Activated naive CD8-positive, alpha-beta T cell treated with anti-CD3 and anti-CD28 coated beads, Interleukin-2, amount 50 U/mL, for 24 hours (primary cell): Measurements from ENCODE around the gene SRPK2.
A peak's percentile ranks its signal among the peaks of the same experiment; 100 is the strongest.

Experiments used
- ATAC-seq: fragments of 150-1000 bp; cut with Tn5 transposase; one replicate; pipeline ENCODE4 v1.10.0; 2021
- DNase-seq: peaks from one replicate; pipeline ENCODE4 v3.0.0; 2021
- H3K27ac Mint-ChIP-seq: one replicate; pipeline ENCODE4 v1.8.0; 2021; ENCODE audit warnings: mild to moderate bottlenecking, mixed read lengths
- H3K27me3 Mint-ChIP-seq: one replicate; pipeline ENCODE4 v1.8.0; 2021; ENCODE audit warnings: mixed read lengths
- H3K36me3 Mint-ChIP-seq: one replicate; pipeline ENCODE4 v1.8.0; 2021; ENCODE audit warnings: low read depth, mixed read lengths
- H3K4me1 Mint-ChIP-seq: one replicate; pipeline ENCODE4 v1.8.0; 2021; ENCODE audit warnings: mixed read lengths
- H3K4me3 Mint-ChIP-seq: one replicate; pipeline ENCODE4 v1.8.0; 2021; ENCODE audit warnings: mild to moderate bottlenecking, moderate library complexity, mixed read lengths
- H3K9me3 Mint-ChIP-seq: one replicate; pipeline ENCODE4 v1.8.0; 2021; ENCODE audit warnings: mixed read lengths

SRPK2 gene

GRCh38 chr7:105087981-105088380, 300.7 kb downstream of the SRPK2 start:
- peaks cover 23% of the 10 kb centered on the region for H3K4me1 Mint-ChIP-seq
- no peak overlapping the region for H3K4me3 Mint-ChIP-seq
- peak overlapping the region; percentile 14 for H3K27ac Mint-ChIP-seq
- ATAC-seq (no peak), DNase-seq (no peak)
- no peaks in the 10 kb centered on the region for H3K9me3 Mint-ChIP-seq
- H3K27me3 Mint-ChIP-seq: no peaks in the 10 kb centered on the region
- H3K36me3 Mint-ChIP-seq: peaks cover 57% of the 10 kb centered on the region

DNA sequence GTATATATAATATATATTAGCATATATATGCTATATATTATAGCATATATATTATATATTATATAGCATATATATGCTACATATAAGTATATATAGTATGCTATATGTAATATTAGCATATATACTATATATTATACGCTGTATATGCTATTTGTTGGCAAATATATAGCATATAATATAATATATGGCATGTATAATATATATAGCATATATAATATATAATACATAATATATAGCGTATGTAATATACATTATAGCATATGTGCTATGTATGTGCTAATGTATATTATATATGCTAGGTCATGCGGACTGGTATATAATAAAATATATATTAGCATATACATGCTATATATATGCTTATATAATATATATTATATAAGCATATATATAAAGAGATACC, 301.9 kb downstream of the SRPK2 start:
- Mint-ChIP-seq H3K27me3 (no peaks in the 10 kb centered on the region), H3K36me3 (peaks cover 55% of the 10 kb centered on the region), H3K4me3 (no peak overlapping the region), H3K9me3 (no peaks in the 10 kb centered on the region), H3K27ac (no peak overlapping the region), H3K4me1 (peaks cover 25% of the 10 kb centered on the region)
- ATAC-seq (no peak), DNase-seq (no peak)

- Mint-ChIP-seq H3K27me3 (no peaks in the 10 kb centered on the region), H3K4me3 (no peak overlapping the region), H3K4me1 (peaks cover 24% of the 10 kb centered on the region), H3K27ac (peak overlapping the region; percentile 42), H3K36me3 (peaks cover 62% of the 10 kb centered on the region), H3K9me3 (no peaks in the 10 kb centered on the region)
- ATAC-seq: no peak
- DNase-seq: no peak
Observed at GRCh38 chr7:105084581-105084980, 304.1 kb downstream of the SRPK2 start.

GRCh38 chr7:105079348-105079747, 309.4 kb downstream of the SRPK2 start:
- ATAC-seq (no peak), DNase-seq (no peak)
- H3K36me3 Mint-ChIP-seq: peaks cover 80% of the 10 kb centered on the region
- H3K27ac Mint-ChIP-seq: no peak overlapping the region
- H3K9me3 Mint-ChIP-seq: no peaks in the 10 kb centered on the region
- no peaks in the 10 kb centered on the region for H3K27me3 Mint-ChIP-seq
- no peak overlapping the region for H3K4me3 Mint-ChIP-seq
- H3K4me1 Mint-ChIP-seq: peaks cover 2% of the 10 kb centered on the region

GRCh38 chr7:105073143-105073542, 315.6 kb downstream of the SRPK2 start:
- no peaks in the 10 kb centered on the region for H3K27me3 Mint-ChIP-seq
- DNase-seq (no peak), ATAC-seq (no peak)
- peaks cover 68% of the 10 kb centered on the region for H3K36me3 Mint-ChIP-seq
- H3K9me3 Mint-ChIP-seq: no peaks in the 10 kb centered on the region
- H3K4me3 Mint-ChIP-seq: no peak overlapping the region
- peaks cover 3% of the 10 kb centered on the region for H3K4me1 Mint-ChIP-seq
- H3K27ac Mint-ChIP-seq: no peak overlapping the region

DNA sequence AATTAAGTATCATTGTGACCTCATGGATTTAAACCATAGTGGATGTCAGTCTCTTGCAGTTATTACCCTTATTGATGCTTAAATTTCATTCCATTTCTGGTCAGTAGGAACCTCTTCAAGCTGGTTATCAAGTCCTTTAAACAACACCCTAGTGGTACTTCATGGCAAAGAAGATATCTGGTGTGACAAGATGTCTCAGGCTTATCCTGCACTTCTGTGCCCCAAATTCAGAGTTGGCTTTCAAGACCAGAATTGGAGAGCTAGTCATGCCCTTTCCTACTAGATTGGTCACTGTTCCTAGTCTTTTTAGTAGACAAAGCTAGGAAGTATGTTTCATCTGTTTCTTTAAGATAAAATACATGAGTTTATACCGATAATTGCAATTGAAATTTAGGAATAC, 319.8 kb downstream of the SRPK2 start:
- Mint-ChIP-seq H3K9me3 (no peaks in the 10 kb centered on the region), H3K27me3 (no peaks in the 10 kb centered on the region), H3K4me3 (no peak overlapping the region), H3K27ac (no peak overlapping the region), H3K36me3 (peaks cover 47% of the 10 kb centered on the region), H3K4me1 (peaks cover 3% of the 10 kb centered on the region)
- ATAC-seq: no peak
- DNase-seq: no peak

DNA sequence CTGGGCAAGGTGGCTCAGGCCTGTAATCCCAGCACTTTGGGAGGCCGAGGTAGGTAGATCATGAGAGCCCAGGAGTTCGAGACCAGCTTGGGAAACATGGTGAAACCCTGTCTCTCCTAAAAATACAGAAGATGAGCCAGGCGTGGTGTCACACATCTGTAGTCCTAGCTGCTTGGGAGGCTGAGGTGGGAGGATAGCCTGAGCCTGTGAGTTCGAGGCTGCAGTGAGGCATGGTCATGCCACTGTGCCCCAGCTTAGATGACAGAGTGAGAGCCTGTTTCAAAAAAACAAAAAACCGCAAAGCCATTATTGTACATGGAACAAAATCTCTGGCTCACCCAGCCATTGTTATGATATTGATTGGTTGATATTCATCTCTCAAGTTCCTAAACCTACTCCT, 321.0 kb downstream of the SRPK2 start:
- ATAC-seq: no peak
- Mint-ChIP-seq H3K36me3 (peaks cover 52% of the 10 kb centered on the region), H3K9me3 (no peaks in the 10 kb centered on the region), H3K27ac (no peak overlapping the region), H3K4me1 (peaks cover 10% of the 10 kb centered on the region), H3K27me3 (no peaks in the 10 kb centered on the region), H3K4me3 (no peak overlapping the region)
- no peak for DNase-seq
